Endothelial cell of umbilical vein (primary cell): ENCODE data around the gene MATN1. TPM values are rescaled to one million over a fixed set of nuclear protein-coding genes. Genes with fewer than 3 reads are reported as not detected.

Experiments used
- BruUV-seq: library from RNA; stranded (reverse); fragments of 400-500 nt; replicated peaks from 2 replicates; lab custom pipeline; 2021; lab: Mats Ljungman, UMichigan
- CTCF ChIA-PET: fragments of 300-600, 350-600 bp; sonication (Branson Sonifier 250); formaldehyde crosslinking; loops from one replicate; lab custom pipeline; 2021; ENCODE audit warnings: antibody characterized with exemption, inconsistent platforms; lab: Charles Lee
- POLR2A ChIA-PET: fragments of 300-600, 350-600 bp; sonication (Branson Sonifier 250); formaldehyde crosslinking; loops from one replicate; lab custom pipeline; 2021; ENCODE audit warnings: antibody characterized with exemption, inconsistent platforms; lab: Charles Lee
- DNase-seq: peaks from one replicate; pipeline ENCODE4 v3.0.0-alpha.2; 2011; ENCODE audit warnings: low read depth, low spot score
- FAIRE-seq: peaks from 2 replicates; lab custom pipeline; 2011; peaks lifted over from hg19 to GRCh38; lab: Jason Lieb, UNC
- H2AFZ ChIP-seq: 2 replicates; pipeline ENCODE4 v1.6.0; 2012; ENCODE audit warnings: low read depth, low read length, control low read depth, inconsistent platforms
- H3K27ac ChIP-seq: 2 replicates; pipeline ENCODE4 v1.5.1; 2011; ENCODE audit warnings: low read depth, mild to moderate bottlenecking, control low read depth, low read length, moderate library complexity; ENCODE audit not compliant: insufficient read depth
- H3K27me3 ChIP-seq, 2 experiments: 2 replicates each; pipeline versions ENCODE4 v1.6.0 to v1.6.1; 2011; ENCODE audit warnings: low read length in 2 of 2, mixed read lengths in 1 of 2; ENCODE audit not compliant: control insufficient read depth in 2 of 2, insufficient read depth in 2 of 2
- H3K36me3 ChIP-seq, 2 experiments: 2 replicates in 1 of 2; 3 replicates in 1 of 2; pipeline ENCODE4 v1.5.1; 2011; ENCODE audit warnings: low read length in 2 of 2, mild to moderate bottlenecking in 1 of 2, moderate library complexity in 1 of 2; ENCODE audit not compliant: control insufficient read depth in 2 of 2, insufficient read depth in 2 of 2; ENCODE audit errors: extremely low read depth in 1 of 2
- H3K4me1 ChIP-seq: 3 replicates; pipeline ENCODE4 v1.5.1; 2011; ENCODE audit warnings: mild to moderate bottlenecking, low read length; ENCODE audit not compliant: control insufficient read depth, insufficient read depth; ENCODE audit errors: extremely low read depth
- H3K4me2 ChIP-seq: 2 replicates; pipeline ENCODE4 v1.6.1; 2011; ENCODE audit warnings: low read length, control low read depth, mixed read lengths; ENCODE audit not compliant: insufficient read depth
- H3K4me3 ChIP-seq, 3 experiments: fragments of 200-600 bp in 1 of 3; sonication (generic), shearing (Covaris generic) in 1 of 3; replicated peaks in 1 of 3; 2 replicates each; pipeline ENCODE4 v1.5.1; 2011 to 2016; ENCODE audit warnings: control low read depth in 3 of 3, low read length in 3 of 3, mild to moderate bottlenecking in 2 of 3, inconsistent platforms in 1 of 3, low read depth in 1 of 3, moderate library complexity in 1 of 3; ENCODE audit not compliant: insufficient read depth in 1 of 3
- H3K79me2 ChIP-seq: 2 replicates; pipeline ENCODE4 v1.6.0; 2012; ENCODE audit warnings: low read length, inconsistent platforms; ENCODE audit not compliant: control insufficient read depth, insufficient read depth
- H3K9ac ChIP-seq: replicated peaks from 2 replicates; pipeline ENCODE3; 2011; ENCODE audit warnings: low read length, control low read depth; ENCODE audit not compliant: insufficient read depth; ENCODE audit errors: extremely low read depth
- H3K9me1 ChIP-seq: replicated peaks from 3 replicates; pipeline ENCODE4 v1.6.0; 2011; ENCODE audit warnings: mild to moderate bottlenecking, low read length; ENCODE audit not compliant: control insufficient read depth, insufficient read depth; ENCODE audit errors: extremely low read depth
- H3K9me3 ChIP-seq: replicated peaks from 2 replicates; pipeline ENCODE4 v1.5.1; 2012; ENCODE audit warnings: low read length, inconsistent platforms; ENCODE audit not compliant: control insufficient read depth, insufficient read depth
- H4K20me1 ChIP-seq: replicated peaks from 2 replicates; pipeline ENCODE3; 2011; ENCODE audit warnings: mild to moderate bottlenecking, low read length; ENCODE audit not compliant: control insufficient read depth, insufficient read depth; ENCODE audit errors: extremely low read depth
- CTCF ChIP-seq, 2 donors: IDR thresholded peaks; 1 replicate in 1 of 2; 2 replicates in 1 of 2; pipeline ENCODE4 v1.5.1; 2011; ENCODE audit warnings: low read length in 2 of 2, mild to moderate bottlenecking in 2 of 2, moderate library complexity in 2 of 2, control low read depth in 1 of 2, inconsistent platforms in 1 of 2, low read depth in 1 of 2; ENCODE audit not compliant: insufficient read depth in 1 of 2; ENCODE audit errors: extremely low read depth in 1 of 2
- EZH2 ChIP-seq: IDR thresholded peaks from 2 replicates; pipeline ENCODE4 v1.6.1; 2012; ENCODE audit warnings: borderline replicate concordance, low read depth, mild to moderate bottlenecking, moderate library complexity, low read length, inconsistent platforms; ENCODE audit not compliant: severe bottlenecking
- FOS ChIP-seq: IDR thresholded peaks from 2 replicates; pipeline ENCODE4 v1.6.1; 2011; ENCODE audit warnings: mild to moderate bottlenecking, low read length, moderate library complexity, borderline replicate concordance; ENCODE audit not compliant: insufficient read depth
- GATA2 ChIP-seq: IDR thresholded peaks from 2 replicates; pipeline ENCODE4 v1.7.0; 2011; ENCODE audit warnings: low read depth, mild to moderate bottlenecking, moderate library complexity, mixed read lengths, low read length; ENCODE audit not compliant: insufficient read length, insufficient read depth
- JUN ChIP-seq: IDR thresholded peaks from 2 replicates; pipeline ENCODE4 v1.6.1; 2011; ENCODE audit warnings: borderline replicate concordance, low read depth; ENCODE audit not compliant: insufficient read length, insufficient read depth
- MAX ChIP-seq: IDR thresholded peaks from 2 replicates; pipeline ENCODE4 v1.6.1; 2011; ENCODE audit not compliant: insufficient read depth, insufficient read length
- MYC ChIP-seq: IDR thresholded peaks from one replicate; pipeline ENCODE4 v1.6.1; 2011; ENCODE audit warnings: mild to moderate bottlenecking, low read depth, low read length
- POLR2A ChIP-seq: IDR thresholded peaks from 2 replicates; pipeline ENCODE4 v1.6.1; 2012; ENCODE audit warnings: low read depth, mild to moderate bottlenecking, control low read depth, low read length
- POLR2AphosphoS5 ChIP-seq: IDR thresholded peaks from 2 replicates; pipeline ENCODE4 v1.6.1; 2012; ENCODE audit warnings: low read depth, mild to moderate bottlenecking, control low read depth, low read length, moderate library complexity; ENCODE audit not compliant: insufficient read depth
- dilution Hi-C: fragments of 300-500 bp; cut with MboI; formaldehyde crosslinking; loops from one replicate; pipeline ENCODE4 v1.15.0; 2019; ENCODE audit warnings: low sequenced_read_pairs; ENCODE audit not compliant: extremely low pct_ligation_motif_present
- intact Hi-C: fragments of 100-400 bp; cut with micrococcal nuclease; formaldehyde crosslinking; loops from one replicate; pipeline ENCODE4 v1.10.0; 2022
- polyA plus RNA-seq, 4 experiments: library from polyadenylated mRNA; depleted of rRNA in 3 of 4; stranded (reverse) in 3 of 4; unstranded in 1 of 4; fragments of >200 nt; gene quantifications; 2 replicates each; pipeline versions ENCODE4 v1.2.1 to v1.2.3, GENCODE V29; 2011 to 2012; ENCODE audit warnings: missing spikeins in 1 of 4
- total RNA-seq: library from RNA; stranded (reverse); gene quantifications from 2 replicates; pipeline ENCODE4 v1.2.3, GENCODE V29; 2021

The MATN1 gene
- total and polyA plus RNA-seq, 2 donors (not counting 3 experiments of a cell fraction or from before 2014, with no cell fraction given) = 0.29 to 0.36 TPM

GRCh38 chr1:30672661-30673060, 50.7 kb downstream of the MATN1 start:
- H3K27me3 ChIP-seq = no peaks in the 10 kb centered on the region
- H3K9me1 ChIP-seq = no peaks in the 10 kb centered on the region
- H3K4me3 ChIP-seq = no peak overlapping the region
- no peaks in the 10 kb centered on the region for H3K4me1 ChIP-seq
- ChIA-PET CTCF (no interaction called here), POLR2A (no interaction called here)
- no TSS peak for BruUV-seq
- intact Hi-C loops = no loop called here
- no peaks in the 10 kb centered on the region for H3K9me3 ChIP-seq
- no peaks in the 10 kb centered on the region for H3K79me2 ChIP-seq
- no peak overlapping the region for H3K9ac ChIP-seq
- no peaks in the 10 kb centered on the region for H3K36me3 ChIP-seq
- no peak for DNase-seq
- no peaks in the 10 kb centered on the region for H4K20me1 ChIP-seq
- H2AFZ ChIP-seq = no peak overlapping the region
- no peak overlapping the region for H3K27ac ChIP-seq
- TF ChIP-seq FOS (no peak), MYC (no peak), POLR2AphosphoS5 (no peak), GATA2 (no peak), JUN (no peak), EZH2 (no peak), CTCF (IDR thresholded peaks at IDR 0.05; ENCODE audit: extremely low read depth in 1 of 2, insufficient read depth in 1 of 2, low read depth in 1 of 2, low read length in 2 of 2) (no peak), POLR2A (no peak), MAX (no peak)
- FAIRE-seq = no peak
- no peak overlapping the region for H3K4me2 ChIP-seq
- dilution Hi-C loops = no loop called here
